GM21381 (cell line): ENCODE results near the gene TMEM45A.
"Not testable (repeated sequence)": the region's sequence is repeated elsewhere in the genome, so short reads cannot be mapped to it uniquely, and the experiment has no call there.

Source experiments
- ATAC-seq: cut with Tn5 transposase; IDR thresholded peaks from one replicate; pipeline ENCODE4 v1.9.1; 2021; ENCODE audit warnings: mild to moderate bottlenecking, moderate library complexity; ENCODE audit not compliant: unreplicated experiment

TMEM45A gene

DNA sequence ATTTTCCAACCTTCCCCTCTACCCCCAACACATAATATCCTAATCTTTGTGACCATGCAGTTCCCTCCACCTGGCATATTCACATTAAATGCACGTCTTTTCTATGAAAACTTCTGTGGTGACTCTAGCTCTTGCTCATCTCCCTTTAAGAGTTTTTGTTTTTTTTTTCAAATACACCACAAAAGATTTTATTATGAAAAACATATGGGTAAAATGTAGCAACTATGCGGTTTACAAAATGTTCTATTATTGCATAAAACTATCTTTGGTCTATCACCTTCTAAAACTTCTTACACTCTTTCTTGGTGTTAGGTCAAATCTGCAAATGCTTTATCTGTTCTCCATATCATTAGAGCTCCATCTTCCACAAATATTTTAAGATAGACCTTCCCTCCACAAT lies 78.4 kb downstream of the TMEM45A start:
- no peak for ATAC-seq

DNA sequence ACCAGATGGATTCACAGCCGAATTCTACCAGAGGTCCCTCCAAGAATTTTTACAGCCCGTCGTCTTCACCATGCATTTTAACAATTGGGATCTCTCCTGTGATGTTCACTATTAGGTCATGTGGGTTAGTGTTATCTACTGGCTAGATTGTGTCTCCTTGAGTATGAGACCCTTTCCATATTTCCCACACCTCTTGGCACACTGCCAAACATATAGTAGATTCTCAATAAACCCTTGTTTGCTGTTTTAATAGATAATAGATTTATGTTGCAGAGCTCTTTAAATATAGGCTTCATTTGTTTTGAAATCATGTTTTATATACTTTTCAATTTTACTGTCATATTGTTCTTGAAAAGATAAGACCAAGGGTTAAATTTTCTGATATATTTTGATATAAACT lies 82.1 kb downstream of the TMEM45A start:
- no peak for ATAC-seq

DNA sequence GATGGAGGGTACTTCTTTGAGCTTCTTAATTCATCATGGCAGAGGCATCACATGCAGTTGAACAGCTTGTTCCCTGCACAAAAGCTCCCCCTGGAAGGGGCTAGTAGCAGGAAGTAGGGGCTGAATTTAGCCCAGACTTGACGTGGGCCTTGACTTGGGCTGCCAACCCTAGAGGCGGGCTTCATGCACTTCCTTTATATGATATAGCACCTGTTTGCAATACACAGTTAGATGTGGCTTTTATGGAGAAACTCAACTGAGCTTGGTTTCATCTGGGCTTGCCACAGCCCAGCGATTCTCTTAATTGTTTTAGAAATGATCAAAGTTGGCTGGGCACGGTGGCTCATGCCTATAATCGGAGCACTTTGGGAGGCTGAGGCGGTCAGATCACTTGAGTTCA lies 83.3 kb downstream of the TMEM45A start:
- no peak for ATAC-seq

DNA sequence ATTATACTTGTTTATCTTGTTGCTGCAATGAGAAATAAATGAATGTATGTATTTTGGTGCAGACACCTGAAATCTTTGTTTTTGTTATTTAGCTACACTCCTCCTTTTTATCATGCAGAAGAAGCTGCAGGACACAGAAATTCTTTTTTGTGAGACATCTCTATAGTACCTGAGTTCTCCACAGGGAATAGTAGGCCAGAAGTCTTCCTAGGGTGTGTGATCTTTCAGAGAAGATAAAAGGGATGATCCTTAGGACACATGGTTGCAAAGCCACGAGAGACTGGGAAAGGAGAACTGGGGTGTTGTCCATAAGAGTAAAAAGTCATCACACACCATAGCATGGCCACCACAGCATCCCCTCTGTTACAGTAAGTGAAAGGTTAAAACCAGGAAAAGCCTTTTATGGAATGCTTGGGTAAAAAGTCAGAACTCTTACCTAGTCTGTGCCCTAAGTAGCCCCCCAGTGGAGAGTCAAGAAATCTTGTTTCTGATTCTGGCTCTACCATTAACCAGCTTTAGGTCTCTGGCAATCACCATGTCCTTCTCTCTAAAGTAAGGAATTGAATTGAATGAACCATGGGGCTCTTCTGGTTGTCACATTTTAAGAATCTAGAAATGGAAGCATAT lies 85.1 kb downstream of the TMEM45A start:
- ATAC-seq, result no peak

DNA sequence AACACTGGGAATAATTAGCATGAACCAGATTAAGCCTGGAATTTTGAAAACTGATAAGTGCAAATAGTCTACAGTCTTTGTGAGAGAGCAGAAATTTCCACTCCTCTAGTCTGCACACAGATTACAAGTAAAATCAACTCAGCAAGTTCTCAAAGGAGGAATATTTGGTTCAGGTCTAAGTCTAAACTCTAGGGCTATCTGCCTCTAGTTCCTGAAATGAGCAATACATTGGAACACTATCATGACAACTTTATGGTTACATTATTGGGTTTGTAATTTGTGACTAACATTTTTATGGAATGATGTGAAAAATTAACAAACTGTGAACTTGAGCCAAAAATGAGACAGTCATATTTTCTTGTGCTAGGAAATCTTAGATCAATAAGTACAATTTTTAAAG lies 86.2 kb downstream of the TMEM45A start:
- ATAC-seq, result no peak

DNA sequence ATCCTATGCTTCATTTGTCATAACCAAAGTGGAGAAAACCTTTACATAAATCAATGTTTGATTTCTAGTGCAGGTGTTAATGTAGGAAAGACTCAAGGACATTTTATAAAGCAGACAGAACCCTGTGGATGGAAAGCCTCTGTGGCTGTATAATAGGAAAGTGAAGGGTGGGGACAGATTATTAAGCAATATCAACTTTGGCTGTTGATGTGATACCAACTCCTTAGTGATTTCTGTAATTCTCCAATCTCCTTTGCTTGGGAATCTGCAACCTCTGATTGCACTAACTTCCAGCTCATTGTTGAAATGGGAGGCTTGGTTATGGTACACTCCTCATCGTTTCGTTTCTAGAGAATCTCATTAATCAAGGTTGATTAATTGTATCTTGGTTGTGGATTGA lies 87.7 kb downstream of the TMEM45A start:
- ATAC-seq, result no peak

DNA sequence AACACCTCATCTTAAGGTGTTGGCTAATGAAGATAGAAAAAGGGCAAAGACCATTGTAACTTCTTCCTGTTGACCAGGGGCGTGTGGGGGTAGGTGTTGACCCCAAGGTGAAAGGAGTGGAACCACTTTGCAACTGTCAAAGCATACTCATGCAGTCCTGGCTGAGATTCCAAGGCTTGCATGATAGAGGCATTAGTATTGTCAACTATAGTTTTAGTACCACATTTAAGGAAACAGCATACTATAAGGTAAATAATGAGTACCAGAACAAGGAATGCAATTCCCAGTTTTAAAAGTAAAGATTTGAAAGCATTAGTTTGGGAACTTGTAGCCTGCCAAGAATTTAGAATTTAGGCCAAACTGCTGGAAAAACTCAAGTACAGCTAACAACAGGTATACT lies 89.2 kb downstream of the TMEM45A start:
- no peak for ATAC-seq

DNA sequence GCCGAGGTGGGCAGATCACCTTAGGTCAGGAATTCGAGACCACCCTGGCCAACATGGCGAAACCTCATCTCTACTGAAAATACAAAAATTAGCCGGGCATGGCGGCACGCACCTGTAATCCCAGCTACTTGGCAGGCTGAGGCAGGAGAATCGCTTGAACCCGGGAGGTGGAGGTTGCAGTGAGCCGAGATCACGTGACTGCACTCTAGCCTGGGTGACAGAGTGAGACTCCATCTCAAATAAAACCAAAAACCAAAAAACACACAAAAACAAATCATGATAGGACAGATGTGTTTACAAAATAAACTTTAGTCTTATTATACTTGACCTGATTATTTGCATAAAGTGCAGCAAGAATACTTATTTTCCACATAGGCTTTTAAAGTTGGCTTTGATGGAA lies 89.7 kb downstream of the TMEM45A start:
- not testable (repeated sequence) for ATAC-seq

DNA sequence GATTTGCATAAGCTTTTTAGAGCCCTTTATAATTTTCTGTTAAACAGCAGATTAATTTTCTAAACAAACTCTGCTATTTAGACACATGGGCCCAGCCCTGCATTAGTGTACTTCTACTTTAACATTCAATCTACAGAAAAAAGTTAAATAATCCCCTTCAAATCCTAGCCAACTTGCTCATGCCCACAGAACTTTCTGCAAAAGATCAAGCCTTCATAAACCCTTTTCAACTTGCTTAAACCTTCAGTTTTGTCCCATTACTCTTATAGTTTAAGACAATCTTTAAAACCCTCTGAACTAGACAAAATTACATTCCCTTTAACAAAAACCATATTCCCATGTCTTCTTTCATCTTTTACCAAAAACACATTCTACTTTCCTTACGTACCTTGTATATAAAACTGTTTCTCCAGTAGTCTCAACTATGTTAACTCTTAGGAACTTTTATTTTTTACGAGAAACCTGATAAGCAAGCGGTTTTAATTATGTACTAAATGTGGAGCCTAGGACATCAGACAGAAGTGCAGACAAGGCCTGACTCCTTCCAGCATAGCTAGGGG lies 91.8 kb downstream of the TMEM45A start:
- ATAC-seq, result no peak

DNA sequence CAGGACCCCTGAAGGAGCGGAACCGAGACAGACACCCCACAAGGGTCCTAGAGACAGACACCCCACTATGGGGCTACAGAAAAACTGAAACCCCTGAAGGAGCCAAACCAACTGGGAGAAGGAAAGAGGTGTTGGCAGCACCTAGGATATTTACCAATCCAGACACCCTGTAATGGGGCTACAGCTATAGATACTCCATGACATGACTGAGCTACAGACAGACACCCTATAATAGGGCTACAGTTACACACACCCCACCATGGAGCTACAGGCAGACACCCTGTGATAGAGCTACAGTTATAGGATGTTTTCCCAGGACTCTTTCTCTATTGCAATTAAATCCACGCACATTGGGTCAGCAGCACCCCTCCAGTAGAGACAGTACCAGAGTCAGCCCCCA lies 94.4 kb downstream of the TMEM45A start:
- no peak for ATAC-seq

DNA sequence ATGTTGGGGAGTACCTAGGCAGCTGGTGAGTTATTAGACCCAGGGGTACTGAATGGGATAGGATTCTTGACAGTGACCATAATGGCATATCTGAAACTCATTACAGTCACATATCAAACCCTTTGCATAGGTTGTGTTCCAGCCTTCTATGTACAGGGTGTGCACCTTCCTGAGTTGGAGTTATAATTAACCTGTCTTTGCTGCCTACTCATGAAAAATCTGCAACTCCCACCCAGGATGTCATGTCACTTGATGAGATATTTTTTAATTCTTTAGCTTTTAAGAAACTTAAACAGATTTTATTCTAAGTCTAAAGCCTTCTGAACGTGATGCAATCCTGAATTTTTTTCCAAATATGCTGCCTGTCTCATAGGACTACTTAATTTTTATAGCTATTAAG lies 95.8 kb downstream of the TMEM45A start:
- no peak for ATAC-seq

DNA sequence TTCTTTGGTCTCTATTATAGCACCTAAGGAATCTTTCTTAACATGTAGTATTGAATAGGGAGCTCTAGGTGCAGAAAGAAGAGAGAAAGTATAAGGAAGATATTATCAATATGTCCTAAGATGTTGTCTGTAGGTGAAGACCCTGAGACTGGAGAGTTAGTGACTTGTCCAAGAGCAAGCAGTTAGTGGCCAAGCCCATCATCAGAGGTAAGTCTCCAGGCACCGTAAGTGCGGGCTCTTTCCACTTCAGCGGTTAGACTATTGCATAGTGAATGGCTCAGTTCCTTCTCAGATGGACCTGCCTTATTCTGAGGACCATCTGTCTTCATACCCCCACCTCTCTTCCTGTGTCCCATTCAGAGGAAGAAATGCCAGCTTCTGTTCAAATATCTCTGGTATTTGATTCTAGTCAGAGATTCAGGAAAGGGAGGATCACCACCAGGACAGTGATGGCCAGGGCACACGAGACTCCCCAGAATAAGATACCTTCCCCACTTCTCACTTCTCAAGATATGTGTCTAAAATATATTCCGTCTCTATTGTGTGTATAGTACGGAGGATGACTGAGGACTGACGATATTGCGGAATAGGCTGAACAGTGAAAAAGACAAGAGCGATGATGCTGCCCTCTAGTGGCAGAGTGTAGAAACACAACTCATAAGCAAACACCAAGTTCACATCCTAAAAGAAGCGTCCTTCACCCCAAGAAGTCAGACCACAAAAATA lies 97.9 kb downstream of the TMEM45A start:
- peak; percentile 85 for ATAC-seq

DNA sequence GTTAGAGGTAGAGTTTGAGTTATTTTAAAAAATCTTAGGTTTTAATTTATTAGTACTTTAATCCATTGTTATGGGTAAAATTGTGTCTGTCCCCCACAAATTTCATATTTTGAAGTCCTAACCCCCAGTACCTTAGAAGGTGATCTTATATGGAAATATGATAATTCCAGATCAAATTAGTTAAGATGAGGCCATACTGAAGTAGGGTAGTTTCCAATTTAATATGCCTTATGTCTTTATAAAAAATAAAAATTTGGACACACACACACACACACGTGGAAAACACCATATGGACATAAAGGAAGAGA lies 98.4 kb downstream of the TMEM45A start:
- no peak for ATAC-seq

DNA sequence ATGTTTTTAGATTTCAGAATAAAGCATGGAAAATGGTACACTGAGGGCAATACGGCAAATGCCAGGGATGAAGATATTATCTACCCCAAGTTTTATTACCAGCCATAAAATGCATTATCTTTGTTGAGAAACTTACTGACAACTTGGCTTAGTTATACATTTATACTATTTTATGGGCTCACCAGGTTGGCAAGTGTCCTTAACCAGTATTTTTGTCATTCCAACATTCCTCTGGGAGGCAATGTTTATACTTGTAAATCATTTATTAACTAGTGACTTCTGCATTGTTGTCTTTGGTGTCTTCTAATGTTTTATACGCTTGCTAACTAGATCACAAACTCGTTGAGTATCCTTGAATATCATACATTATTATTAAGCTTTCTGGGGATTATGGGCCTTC lies 99.0 kb downstream of the TMEM45A start:
- no peak for ATAC-seq

DNA sequence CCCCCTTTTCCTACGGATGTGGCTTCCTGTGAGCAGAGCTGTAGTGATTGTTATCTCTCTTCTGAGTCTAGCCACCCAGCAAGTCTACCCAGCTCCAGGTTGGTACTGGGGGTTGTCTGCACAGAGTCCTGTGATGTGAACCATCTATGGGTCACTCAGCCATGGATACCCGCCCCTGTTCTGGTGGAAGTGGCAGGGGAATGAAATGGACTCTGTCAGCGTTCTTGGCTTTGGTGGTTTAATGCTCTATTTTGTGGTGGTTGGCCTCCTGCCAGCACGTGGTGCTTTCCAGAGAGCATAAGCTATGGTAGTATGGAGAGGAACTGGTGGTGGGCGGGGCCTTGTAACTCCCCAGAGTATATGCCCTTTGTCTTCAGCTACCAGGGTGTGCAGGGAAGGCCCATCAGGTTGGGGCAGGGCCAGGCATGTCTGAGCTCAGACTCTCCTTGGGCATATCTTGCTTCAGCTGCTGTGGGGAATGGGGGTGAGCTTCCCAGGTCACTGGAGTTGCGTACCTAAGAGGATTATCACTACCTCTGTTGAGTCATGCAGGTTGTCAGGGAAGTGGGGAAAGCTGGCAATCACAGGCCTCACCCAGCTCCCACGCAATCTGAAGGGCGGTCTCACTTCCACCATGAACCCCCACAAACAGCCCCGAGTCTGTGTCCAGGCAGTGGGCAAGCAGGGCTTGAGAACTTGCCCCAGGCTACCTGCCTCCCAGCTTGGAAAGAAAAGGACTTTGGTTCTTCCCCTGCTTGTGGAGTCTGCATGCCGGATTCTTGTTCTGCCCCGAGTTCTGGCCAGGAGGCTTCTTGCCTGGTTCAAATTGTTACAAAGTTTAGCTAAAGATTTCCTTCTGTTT lies 108.0 kb downstream of the TMEM45A start:
- no peak for ATAC-seq

DNA sequence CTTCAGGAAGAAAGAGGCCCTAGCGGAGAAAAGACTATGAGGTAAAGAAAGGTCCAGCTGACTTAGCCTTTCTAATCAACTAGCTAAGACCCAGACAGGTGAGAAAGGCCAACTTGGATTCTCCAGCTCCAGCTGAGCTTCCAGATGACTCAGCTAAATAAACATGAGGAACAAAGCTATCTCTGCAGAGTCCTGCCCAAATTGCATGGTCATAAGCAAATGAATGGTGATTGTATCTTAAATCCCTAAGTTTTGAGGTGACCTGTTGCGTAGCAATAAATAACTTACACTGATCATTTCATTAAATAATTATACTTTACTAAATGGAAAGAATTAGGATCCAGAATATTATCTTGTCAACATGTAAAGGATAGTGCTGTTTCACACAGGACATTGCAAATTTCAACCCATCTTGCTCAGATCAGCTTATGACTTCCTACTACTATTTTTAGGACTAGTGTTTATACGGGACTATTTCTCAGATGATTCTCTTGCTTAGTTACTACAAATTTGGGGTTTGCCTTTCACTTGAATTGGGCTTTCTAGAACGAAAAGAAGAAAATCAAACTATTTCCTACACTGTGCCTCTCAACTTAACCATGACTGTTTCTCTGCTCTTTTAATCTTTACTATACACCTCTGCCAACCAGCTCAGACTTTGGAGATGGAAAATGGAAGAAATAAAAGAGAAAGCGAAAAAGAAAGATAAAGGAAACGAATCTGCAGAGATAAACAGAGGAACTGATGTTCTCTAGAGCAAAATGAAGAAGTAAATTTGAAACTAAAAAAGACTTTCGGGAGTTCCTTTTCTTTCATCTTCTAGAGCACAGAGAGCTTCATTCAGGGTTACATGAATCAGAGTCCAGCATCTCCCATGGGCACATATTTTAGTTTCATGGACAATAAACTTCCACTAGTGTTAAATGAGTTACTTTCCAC lies 110.4 kb downstream of the TMEM45A start:
- ATAC-seq, result peak; percentile 35

DNA sequence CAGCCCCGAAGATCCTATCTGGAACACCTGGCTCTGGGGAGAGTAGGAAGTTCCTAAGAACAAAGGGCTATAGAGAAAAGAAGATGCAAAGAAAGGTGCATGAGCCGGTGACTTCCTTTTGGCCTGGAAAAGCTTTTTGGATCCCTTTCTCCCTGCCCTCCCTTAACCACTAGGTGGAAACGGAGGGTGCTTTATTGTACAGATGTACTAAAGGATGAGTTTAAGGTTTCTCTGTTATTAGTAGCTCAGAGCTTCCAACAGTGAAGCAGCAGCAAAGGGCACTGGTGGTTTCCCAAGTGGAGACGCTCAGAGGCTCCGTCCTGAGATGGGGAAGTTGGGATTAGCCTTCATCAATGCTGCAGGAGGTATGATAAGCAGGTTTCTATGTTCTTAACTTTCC lies 111.0 kb downstream of the TMEM45A start:
- peak; percentile 24 for ATAC-seq

DNA sequence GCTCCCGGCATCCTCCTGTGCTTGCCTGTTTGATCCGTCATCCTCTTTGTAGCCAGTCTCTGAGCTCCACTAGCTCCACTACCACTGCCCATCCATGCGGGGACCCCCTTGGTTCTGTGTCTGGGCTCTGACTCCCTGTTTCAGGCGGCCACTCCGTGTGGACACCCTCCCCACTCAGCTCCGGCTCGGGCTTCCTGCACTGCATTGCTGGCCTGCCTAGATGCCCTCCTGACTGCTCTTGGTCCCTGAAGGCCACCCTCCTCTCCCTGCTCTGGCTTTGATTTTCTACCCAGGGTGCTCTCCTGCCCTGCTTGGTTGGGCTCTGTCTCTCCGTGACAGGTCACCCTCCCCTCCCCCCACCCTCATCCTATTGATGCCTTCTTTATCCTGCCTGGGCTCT lies 112.9 kb downstream of the TMEM45A start:
- no peak for ATAC-seq

DNA sequence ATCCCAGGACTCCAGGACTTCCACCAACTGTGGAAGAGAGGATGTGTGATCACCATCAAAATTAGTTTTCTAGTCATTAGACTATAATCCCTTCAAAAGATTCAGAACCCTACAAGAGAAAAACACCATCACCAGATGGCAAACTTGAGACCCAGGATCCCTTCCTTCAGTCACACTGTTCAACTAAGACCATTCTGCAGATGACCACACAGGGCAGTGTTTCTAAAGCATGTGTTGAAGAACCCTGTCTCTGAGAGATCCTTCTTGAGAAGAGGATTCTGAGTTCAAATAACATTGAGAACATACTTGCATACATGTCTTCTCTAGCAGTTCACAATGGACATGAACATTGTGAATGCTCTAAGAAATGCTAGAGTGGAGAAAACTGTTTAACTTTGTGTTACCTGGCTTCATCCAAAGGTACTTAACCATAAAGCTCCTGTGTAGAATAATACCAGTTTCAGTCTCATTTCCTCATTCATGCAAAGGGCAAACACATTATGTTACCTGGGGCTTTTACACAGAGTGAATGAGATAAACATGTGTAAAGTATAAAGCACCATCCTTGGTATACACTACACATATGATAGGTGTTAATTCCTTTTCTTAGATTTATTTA lies 114.6 kb downstream of the TMEM45A start:
- ATAC-seq, result peak; percentile 81

DNA sequence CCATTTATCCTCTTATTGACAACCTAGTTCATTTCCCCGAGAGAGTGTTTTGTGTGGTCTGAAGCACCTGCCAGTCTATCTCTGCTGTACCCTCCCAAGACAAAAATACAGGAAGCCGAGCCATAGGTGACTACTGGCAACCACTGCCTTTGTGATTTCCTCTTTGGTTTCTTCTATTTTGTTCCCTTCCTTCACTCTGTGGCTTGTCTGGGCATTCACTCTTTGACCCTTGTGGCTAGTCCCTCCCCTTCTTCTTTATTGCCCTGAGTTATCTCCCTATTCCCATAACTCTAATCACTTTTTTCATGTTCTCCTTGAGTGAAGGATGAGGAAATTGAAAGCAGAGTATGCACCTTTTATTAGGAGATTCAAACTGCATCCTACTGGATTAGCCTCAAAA lies 116.9 kb downstream of the TMEM45A start, which contains the start of gene ADGRG7:
ADGRG7 (plus strand) TSS at position 297 of the 400 bp plus-strand sequence. CDS start 256 bp downstream, outside the sequence.
- no peak for ATAC-seq
